Activated CD4-positive, alpha-beta T cell treated with anti-CD3 and anti-CD28 coated beads, Interleukin-2, Interleukin-4, amounts not matched to agents 100 ng/mL and 50 ng/mL, durations not matched to agents 16 hours and 8 hours (primary cell): ENCODE results near the gene WAPL.

ENCODE experiments used
- DNase-seq: peaks from one replicate; pipeline ENCODE4 v3.0.0-alpha.2; 2020; ENCODE audit warnings: low spot score

The WAPL gene

GRCh38 chr10:86411852-86412560, 109.6 kb downstream of the WAPL start:
- DNase-seq: no peak

- DNase-seq: peak; percentile 49
Measured at GRCh38 chr10:86411281-86411841, 110.2 kb downstream of the WAPL start.

- no peak for DNase-seq
Measured at GRCh38 chr10:86410542-86411124, 111.0 kb downstream of the WAPL start.

DNA sequence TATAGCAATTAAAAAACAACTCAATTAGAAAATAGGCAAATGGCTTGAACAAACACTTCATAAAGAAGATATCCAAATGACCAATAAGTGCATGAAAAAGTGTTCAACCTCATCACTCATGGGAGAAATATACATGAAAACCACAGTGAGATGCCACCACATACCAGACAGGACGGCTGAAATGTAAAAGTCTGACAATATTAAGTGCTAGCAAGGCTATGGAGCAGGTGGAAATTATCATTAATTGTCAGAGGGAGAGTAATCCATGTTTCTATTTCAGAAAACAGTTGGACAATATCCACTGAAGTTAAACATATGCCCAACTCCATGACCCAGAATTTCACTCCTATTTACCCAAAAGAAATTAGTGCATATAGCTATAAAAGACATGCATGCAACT, 112.4 kb downstream of the WAPL start:
- DNase-seq: no peak

GRCh38 chr10:86403183-86403797, 118.3 kb downstream of the WAPL start:
- no peak for DNase-seq

DNA sequence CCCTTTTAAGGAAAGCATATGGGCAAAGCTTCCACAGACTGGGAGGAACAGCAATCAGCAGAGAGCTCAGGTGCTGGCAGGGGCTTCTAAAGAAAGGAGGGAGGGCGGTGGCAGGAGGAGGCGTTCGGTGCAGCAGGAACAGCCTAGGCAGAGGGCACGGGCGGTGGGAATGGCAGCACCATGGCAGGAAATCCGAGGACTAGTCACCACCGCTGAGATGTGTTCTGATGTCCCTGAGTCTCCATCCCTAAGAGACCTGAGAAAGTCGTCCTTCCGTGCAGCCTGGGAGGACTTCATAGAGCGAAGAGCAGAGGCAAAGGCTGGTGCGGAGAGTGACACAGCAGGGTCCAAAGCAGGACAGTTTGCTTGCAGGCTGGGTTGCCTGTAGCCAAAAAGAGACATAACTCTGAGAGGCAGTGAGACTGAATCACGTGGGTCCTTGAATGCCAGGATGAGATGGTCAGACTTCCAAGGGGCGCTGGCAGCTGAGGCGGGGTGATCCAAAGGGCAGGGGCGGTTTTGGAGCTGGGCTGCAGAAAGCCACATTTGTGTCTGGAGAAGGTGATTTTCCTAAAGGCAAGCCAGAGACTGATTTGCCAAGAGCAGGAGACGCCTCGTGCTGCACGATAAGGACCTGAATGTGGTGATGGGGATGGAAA, 119.2 kb downstream of the WAPL start:
- DNase-seq: no peak

- no peak for DNase-seq
Measured at GRCh38 chr10:86401588-86402282, 119.9 kb downstream of the WAPL start.

DNA sequence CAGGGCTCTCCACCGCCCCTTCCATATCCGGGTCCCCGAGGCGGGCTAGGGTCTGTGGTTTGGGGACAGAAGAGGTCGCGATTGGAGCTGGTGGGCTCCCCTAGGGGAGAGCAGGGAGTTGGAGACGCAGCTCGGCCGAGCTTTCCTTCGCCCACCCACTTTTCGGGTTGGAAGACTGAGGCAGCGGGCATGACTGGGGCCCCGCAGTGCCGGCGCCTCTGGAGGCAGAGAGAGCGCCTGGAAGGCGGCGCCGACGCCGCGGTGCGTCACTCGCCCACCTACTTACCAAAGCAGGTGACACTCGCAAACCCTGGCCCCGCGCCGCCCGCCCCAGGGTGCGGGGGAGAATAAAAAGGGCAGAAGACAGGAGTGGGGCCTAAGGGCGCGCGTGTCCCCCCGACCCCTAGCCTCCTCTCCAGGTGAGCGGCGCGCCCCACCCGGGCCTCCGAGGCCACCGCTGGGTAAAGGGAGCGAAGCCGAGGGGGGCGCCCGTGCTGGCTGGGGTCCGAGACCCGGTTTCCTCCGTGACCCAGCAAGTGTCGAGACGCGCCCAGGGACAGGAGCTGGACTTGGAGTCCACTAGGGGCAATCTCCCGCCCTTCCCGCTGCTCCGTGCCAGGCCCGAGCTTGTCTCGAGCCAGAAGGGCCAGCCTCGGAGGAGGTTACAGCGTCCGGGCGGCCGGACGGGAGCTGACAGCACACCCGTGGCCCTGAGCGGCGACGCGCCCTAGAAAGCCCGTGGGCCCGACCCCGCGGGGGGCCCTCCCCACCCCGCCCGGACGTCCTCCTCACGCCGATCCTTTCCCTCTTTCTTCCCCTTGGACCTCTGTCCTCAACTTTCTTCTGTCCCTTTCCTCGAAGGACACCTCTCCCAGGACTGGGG, 120.6 kb downstream of the WAPL start:
- peak; percentile 47 for DNase-seq

DNA sequence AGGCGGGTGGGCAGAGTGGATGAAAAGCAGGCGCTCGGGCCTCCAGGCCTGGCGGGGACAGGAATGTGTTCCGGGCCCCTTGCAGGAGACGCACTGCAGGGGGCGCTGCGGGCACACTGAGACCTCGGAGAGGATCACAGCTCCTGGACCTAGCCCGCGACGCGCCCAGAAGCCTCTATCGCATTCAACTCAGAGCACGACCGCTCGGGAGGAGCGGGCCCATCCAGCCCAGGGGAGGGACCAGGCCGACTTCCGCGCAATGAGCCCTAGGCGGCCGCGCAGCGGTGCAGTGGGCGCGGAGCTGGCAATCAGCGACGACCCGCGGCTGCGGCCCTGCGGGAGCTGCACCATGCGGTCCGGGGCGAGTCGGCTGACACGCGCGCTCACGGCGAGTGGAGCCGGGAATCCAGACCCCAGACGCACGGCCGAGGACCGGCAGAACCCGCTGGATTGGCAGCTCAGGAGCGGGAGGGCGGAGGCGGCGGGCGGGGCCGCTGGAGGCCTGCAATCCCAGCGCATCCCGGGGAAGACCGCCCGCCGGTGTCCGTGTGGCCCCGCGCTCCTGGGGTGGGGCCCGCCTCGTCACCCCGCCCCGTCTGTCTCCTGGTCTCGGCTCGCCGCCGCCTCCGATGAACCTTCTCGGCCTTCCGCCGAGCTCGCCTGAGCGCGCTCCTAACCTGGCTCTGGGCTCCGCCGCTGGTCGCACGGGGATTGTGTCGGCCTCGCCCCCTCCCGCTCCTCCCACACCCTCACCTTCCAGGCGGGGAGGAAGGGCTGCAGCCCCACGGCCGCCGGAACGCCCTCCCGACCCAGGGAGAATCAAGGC, 121.5 kb downstream of the WAPL start:
- peak; percentile 94 for DNase-seq

DNA sequence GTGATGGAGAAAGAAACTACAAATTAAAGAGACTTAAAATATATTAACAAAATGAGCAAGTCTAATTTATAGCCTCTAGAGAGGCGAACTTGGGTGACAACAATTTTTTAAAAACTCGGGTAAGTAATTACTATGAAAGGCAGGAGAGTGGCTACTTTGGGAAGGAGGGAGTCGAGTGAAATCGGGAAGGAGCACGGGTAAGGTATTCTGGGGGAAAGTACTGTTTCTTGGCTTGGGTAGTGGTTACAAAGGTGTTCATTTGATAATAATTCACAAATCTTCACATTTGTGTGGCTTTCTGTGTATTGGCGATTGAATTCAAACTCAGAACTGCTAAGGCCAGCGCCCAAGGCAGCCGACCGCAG, 122.1 kb downstream of the WAPL start:
- DNase-seq: no peak

DNA sequence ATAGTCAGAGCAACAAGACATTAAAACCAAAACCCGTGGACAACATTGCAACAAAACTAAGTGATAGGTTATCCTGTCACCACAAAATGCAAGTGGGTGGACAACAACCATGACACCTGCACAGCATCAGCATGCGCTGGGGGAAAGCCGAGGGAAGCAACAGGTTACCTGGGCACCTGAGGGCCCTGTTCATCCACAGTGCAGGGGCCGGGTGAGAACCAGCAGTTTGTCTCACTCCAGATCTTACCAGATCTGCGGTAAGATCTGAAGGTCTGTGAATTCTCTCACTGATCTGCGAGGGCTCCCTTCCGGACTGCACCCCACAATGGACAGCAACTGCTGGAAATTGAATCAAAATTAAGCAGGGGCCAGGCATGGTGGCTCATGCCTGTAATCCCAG, 124.5 kb downstream of the WAPL start:
- DNase-seq: no peak

DNA sequence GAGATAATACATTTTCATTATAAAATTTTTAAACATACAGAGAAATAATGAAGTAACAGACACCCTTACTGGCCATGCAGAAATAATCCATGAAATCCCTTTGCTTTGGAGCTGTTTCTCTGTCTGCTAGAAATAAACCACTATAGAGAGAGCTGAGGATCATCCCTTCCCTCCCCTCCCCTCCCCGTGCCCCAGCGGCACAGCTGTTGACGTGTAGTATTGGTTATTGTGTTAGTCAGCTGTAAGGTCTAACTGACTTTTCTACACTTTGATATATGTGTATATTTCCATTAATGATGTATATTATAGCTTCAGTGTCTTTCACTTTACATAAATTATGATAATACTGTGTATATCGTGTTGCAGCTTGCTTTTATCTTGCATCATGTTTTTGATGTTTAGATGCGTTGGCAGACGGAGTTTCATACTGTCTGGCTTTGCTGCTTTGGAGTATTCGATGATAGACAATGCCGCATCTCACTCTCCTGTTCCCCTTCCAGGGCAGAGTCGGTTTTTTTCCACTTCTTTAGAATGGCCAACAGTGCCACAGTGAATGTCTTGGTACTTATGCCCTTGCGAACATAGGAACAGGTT, 127.6 kb downstream of the WAPL start:
- no peak for DNase-seq

DNA sequence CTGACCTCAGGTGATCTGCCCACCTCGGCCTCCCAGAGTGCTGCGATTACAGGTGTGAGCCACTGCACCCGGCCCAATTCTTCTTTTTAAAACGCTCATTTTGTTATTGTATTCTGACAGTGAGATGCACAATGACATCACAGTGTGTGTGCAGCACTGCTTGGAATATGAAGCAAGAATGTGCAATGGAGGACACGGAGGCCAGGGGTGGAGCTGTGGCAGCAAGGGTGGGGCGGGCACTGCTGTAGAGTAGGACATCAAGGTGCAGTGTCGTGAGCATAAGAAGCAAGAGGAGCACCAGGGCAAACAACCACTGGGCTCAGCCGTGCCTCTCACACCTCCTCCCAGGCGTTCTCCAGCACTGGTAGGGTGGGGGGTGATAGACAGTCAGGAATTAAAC, 128.2 kb downstream of the WAPL start:
- DNase-seq: no peak

GRCh38 chr10:86392723-86393094, 128.9 kb downstream of the WAPL start:
- no peak for DNase-seq

DNA sequence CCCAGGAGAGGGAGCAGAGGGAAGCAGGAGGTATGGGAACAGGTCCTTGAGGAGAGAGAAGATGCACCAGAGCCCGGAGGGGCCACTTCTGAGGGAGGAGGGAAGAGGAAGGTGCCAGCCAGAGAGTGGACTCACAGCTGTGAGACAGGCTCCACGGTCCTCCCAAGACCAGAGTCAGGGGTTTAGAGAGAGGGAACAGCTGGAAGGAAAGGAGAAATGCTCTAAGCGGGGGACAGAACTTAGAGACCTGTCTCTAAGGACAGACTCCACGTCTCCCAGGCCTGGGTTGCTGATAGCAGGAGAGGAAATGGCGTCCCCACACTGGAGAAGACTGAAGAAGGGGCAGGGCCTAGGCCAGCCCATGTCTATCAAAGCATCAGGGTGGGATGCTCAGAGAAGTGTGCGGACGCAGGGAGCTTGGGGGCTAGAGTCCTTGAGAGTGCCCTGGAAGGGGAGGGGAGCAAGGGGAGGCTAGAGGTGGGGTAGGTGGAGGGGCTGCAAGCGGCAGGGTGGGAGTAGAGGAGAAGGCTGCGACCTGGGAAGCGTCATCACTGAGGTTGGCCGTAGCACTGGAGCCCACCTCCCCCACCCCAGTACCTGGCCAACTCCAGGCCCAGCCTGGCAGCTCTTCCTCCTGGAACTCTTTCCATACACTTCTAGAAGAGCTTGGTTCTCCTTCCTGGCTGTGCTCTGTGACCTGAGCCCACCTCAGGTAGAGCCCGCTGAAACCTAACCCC, 129.4 kb downstream of the WAPL start:
- no peak for DNase-seq

DNA sequence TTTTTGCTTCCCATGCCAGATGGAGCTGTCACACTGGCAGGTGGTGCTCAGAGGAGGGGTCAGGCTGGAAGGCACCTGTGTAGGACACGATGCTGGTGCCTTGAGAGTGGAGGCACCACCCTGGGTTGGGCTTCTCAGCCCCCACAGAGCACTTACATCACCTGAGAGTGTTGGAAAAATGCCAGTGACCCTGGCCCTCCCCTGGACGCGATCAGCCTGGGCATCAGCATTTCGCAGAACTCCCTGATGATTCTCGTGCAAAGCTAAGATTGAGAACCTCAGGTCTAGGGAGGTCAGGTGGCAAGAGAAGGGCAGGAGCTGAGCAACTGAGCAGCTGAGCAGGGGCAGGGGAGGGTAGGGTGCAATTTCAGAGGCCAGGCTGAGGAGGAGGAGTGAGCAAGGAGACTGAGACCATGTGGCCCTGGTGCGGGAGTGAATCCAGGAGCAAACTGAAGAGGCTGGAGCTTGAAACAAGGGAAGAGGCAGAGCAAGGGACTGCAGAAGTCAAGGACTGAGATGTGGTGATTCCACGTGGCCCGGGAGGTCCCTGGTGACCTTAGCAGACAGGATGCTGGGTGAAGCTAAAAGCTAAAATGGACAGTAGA, 130.3 kb downstream of the WAPL start:
- no peak for DNase-seq

- DNase-seq: no peak
Measured at GRCh38 chr10:86390337-86391120, 131.1 kb downstream of the WAPL start.
